Measurements from ENCODE around the gene AMOTL2.
A peak's percentile ranks its signal among the peaks of the same experiment; 100 is the strongest.

AMOTL2 gene

GRCh38 chr3:134352031-134352671 is 22.1 kb downstream of the AMOTL2 start:
- H3K27me3 ChIP-seq (ENCODE audit: insufficient read depth, poor library complexity, severe bottlenecking), result no peaks in the 10 kb centered on the region
- peak; percentile 39 for ATAC-seq (ENCODE audit: low read depth)
- H3K36me3 ChIP-seq (ENCODE audit: low read depth), result peaks cover 30% of the 10 kb centered on the region
- peak overlapping the region; percentile 96 for H3K27ac ChIP-seq (ENCODE audit: poor library complexity, severe bottlenecking)
- no peak for TF ChIP-seq CTCF (IDR thresholded peaks at IDR 0.05; ENCODE audit: poor library complexity, severe bottlenecking)
- DNase-seq (ENCODE audit: low spot score), result peak; percentile 75
- H3K9me3 ChIP-seq (ENCODE audit: severe bottlenecking), result peaks cover under 1% of the 10 kb centered on the region
- H3K4me1 ChIP-seq (ENCODE audit: insufficient read depth, poor library complexity, severe bottlenecking), result peaks cover 40% of the 10 kb centered on the region
- no peak overlapping the region for H3K4me3 ChIP-seq (ENCODE audit: severe bottlenecking)

- H3K27ac ChIP-seq (ENCODE audit: poor library complexity, severe bottlenecking), result peak overlapping the region; percentile 96
- ATAC-seq (ENCODE audit: low read depth) (no peak), DNase-seq (ENCODE audit: low spot score) (no peak)
- peaks cover 37% of the 10 kb centered on the region for H3K4me1 ChIP-seq (ENCODE audit: insufficient read depth, poor library complexity, severe bottlenecking)
- no peak overlapping the region for H3K4me3 ChIP-seq (ENCODE audit: severe bottlenecking)
- peaks cover 8% of the 10 kb centered on the region for H3K9me3 ChIP-seq (ENCODE audit: severe bottlenecking)
- H3K27me3 ChIP-seq (ENCODE audit: insufficient read depth, poor library complexity, severe bottlenecking), result no peaks in the 10 kb centered on the region
- H3K36me3 ChIP-seq (ENCODE audit: low read depth), result peaks cover 22% of the 10 kb centered on the region
- TF ChIP-seq CTCF (IDR thresholded peaks at IDR 0.05; ENCODE audit: poor library complexity, severe bottlenecking), result no peak
Observed at GRCh38 chr3:134351427-134351826, 22.8 kb downstream of the AMOTL2 start.

- ATAC-seq (ENCODE audit: low read depth), result peak; percentile 66
- H3K27me3 ChIP-seq (ENCODE audit: insufficient read depth, poor library complexity, severe bottlenecking), result no peaks in the 10 kb centered on the region
- peak overlapping the region; percentile 96 for H3K27ac ChIP-seq (ENCODE audit: poor library complexity, severe bottlenecking)
- H3K9me3 ChIP-seq (ENCODE audit: severe bottlenecking), result peaks cover 10% of the 10 kb centered on the region
- peak; percentile 87 for DNase-seq (ENCODE audit: low spot score)
- peaks cover 17% of the 10 kb centered on the region for H3K36me3 ChIP-seq (ENCODE audit: low read depth)
- H3K4me1 ChIP-seq (ENCODE audit: insufficient read depth, poor library complexity, severe bottlenecking), result peaks cover 34% of the 10 kb centered on the region
- TF ChIP-seq CTCF (IDR thresholded peaks at IDR 0.05; ENCODE audit: poor library complexity, severe bottlenecking), result no peak
- H3K4me3 ChIP-seq (ENCODE audit: severe bottlenecking), result no peak overlapping the region
Observed at GRCh38 chr3:134350861-134351311, 23.4 kb downstream of the AMOTL2 start.

- peaks cover 10% of the 10 kb centered on the region for H3K9me3 ChIP-seq (ENCODE audit: severe bottlenecking)
- H3K27ac ChIP-seq (ENCODE audit: poor library complexity, severe bottlenecking), result peak overlapping the region; percentile 96
- TF ChIP-seq CTCF (IDR thresholded peaks at IDR 0.05; ENCODE audit: poor library complexity, severe bottlenecking), result no peak
- ATAC-seq (ENCODE audit: low read depth) (no peak), DNase-seq (ENCODE audit: low spot score) (peak; percentile 26)
- peaks cover 11% of the 10 kb centered on the region for H3K36me3 ChIP-seq (ENCODE audit: low read depth)
- H3K4me3 ChIP-seq (ENCODE audit: severe bottlenecking), result no peak overlapping the region
- no peaks in the 10 kb centered on the region for H3K27me3 ChIP-seq (ENCODE audit: insufficient read depth, poor library complexity, severe bottlenecking)
- H3K4me1 ChIP-seq (ENCODE audit: insufficient read depth, poor library complexity, severe bottlenecking), result peaks cover 32% of the 10 kb centered on the region
Observed at GRCh38 chr3:134350266-134350665, 24.0 kb downstream of the AMOTL2 start.

GRCh38 chr3:134348524-134348923 is 25.7 kb downstream of the AMOTL2 start:
- Histone ChIP-seq H3K27me3 (ENCODE audit: insufficient read depth, poor library complexity, severe bottlenecking) (no peaks in the 10 kb centered on the region), H3K4me1 (ENCODE audit: insufficient read depth, poor library complexity, severe bottlenecking) (peaks cover 32% of the 10 kb centered on the region), H3K36me3 (ENCODE audit: low read depth) (no peaks in the 10 kb centered on the region), H3K9me3 (ENCODE audit: severe bottlenecking) (peaks cover 10% of the 10 kb centered on the region), H3K27ac (ENCODE audit: poor library complexity, severe bottlenecking) (peak overlapping the region; percentile 96), H3K4me3 (ENCODE audit: severe bottlenecking) (no peak overlapping the region)
- no peak for TF ChIP-seq CTCF (IDR thresholded peaks at IDR 0.05; ENCODE audit: poor library complexity, severe bottlenecking)
- DNase-seq (ENCODE audit: low spot score), result peak; percentile 51
- ATAC-seq (ENCODE audit: low read depth), result peak; percentile 7; the same call in 2 of the 3 replicates
